ENCODE data around the gene VAV2. TPM values are rescaled to one million over a fixed set of nuclear protein-coding genes. Genes with fewer than 3 reads are reported as not detected.
"Not testable (repeated sequence)": the region's sequence is repeated elsewhere in the genome, so short reads cannot be mapped to it uniquely, and the experiment has no call there.

VAV2 gene
- polyA plus RNA-seq, 4 donors: 36.1 to 47.8 (median 36.3) TPM

GRCh38 chr9:133971981-133972941, 19.9 kb downstream of the VAV2 start:
- DNase-seq (ENCODE audit: low read depth in 4 of 4, low spot score in 3 of 4): no peak

- no peak for DNase-seq (ENCODE audit: low read depth in 4 of 4, low spot score in 3 of 4)
Observed at GRCh38 chr9:133971121-133971951, 20.8 kb downstream of the VAV2 start.

- no peak for DNase-seq (ENCODE audit: low read depth in 4 of 4, low spot score in 3 of 4)
Observed at GRCh38 chr9:133970581-133971058, 21.5 kb downstream of the VAV2 start.

GRCh38 chr9:133969681-133970580, 22.2 kb downstream of the VAV2 start:
- DNase-seq (ENCODE audit: low read depth in 4 of 4, low spot score in 3 of 4): no peak

- no peak for DNase-seq (ENCODE audit: low read depth in 4 of 4, low spot score in 3 of 4)
Observed at GRCh38 chr9:133968966-133969617, 23.0 kb downstream of the VAV2 start.

GRCh38 chr9:133968428-133968827, 23.7 kb downstream of the VAV2 start:
- no peak for DNase-seq (ENCODE audit: low read depth in 4 of 4, low spot score in 3 of 4)

GRCh38 chr9:133967024-133967741, 24.9 kb downstream of the VAV2 start:
- no peak for DNase-seq (ENCODE audit: low read depth in 4 of 4, low spot score in 3 of 4)

- DNase-seq (ENCODE audit: low read depth in 4 of 4, low spot score in 3 of 4): no peak
Observed at GRCh38 chr9:133964463-133964862, 27.7 kb downstream of the VAV2 start.

- no peak for DNase-seq (ENCODE audit: low read depth in 4 of 4, low spot score in 3 of 4)
Observed at GRCh38 chr9:133963166-133963565, 29.0 kb downstream of the VAV2 start.

GRCh38 chr9:133962341-133962740, 29.8 kb downstream of the VAV2 start:
- no peak for DNase-seq (ENCODE audit: low read depth in 4 of 4, low spot score in 3 of 4)

- no peak for DNase-seq (ENCODE audit: low read depth in 4 of 4, low spot score in 3 of 4)
Observed at GRCh38 chr9:133961226-133962165, 30.6 kb downstream of the VAV2 start.

- DNase-seq (ENCODE audit: low read depth in 4 of 4, low spot score in 3 of 4): no peak
Observed at GRCh38 chr9:133960568-133961129, 31.5 kb downstream of the VAV2 start.

GRCh38 chr9:133959966-133960567, 32.1 kb downstream of the VAV2 start:
- no peak for DNase-seq (ENCODE audit: low read depth in 4 of 4, low spot score in 3 of 4)

- DNase-seq (ENCODE audit: low read depth in 4 of 4, low spot score in 3 of 4): no peak
Observed at GRCh38 chr9:133959171-133959570, 33.0 kb downstream of the VAV2 start.

- DNase-seq (ENCODE audit: low read depth in 4 of 4, low spot score in 3 of 4): no peak
Observed at GRCh38 chr9:133958756-133959155, 33.4 kb downstream of the VAV2 start.

- DNase-seq (ENCODE audit: low read depth in 4 of 4, low spot score in 3 of 4): not testable (repeated sequence)
Observed at GRCh38 chr9:133957772-133958171, 34.4 kb downstream of the VAV2 start.

GRCh38 chr9:133957328-133957727, 34.8 kb downstream of the VAV2 start:
- no peak for DNase-seq (ENCODE audit: low read depth in 4 of 4, low spot score in 3 of 4)
